Medulla oblongata (tissue), 1 donor: ENCODE measurements around the gene STK31.
"Not testable (repeated sequence)": the region's sequence is repeated elsewhere in the genome, so short reads cannot be mapped to it uniquely, and the experiment has no call there.

Source experiments
- DNase-seq: peaks from one replicate; pipeline ENCODE4 v3.0.0-alpha.2; 2015; ENCODE audit errors: extremely low spot score

Gene STK31, protein sequence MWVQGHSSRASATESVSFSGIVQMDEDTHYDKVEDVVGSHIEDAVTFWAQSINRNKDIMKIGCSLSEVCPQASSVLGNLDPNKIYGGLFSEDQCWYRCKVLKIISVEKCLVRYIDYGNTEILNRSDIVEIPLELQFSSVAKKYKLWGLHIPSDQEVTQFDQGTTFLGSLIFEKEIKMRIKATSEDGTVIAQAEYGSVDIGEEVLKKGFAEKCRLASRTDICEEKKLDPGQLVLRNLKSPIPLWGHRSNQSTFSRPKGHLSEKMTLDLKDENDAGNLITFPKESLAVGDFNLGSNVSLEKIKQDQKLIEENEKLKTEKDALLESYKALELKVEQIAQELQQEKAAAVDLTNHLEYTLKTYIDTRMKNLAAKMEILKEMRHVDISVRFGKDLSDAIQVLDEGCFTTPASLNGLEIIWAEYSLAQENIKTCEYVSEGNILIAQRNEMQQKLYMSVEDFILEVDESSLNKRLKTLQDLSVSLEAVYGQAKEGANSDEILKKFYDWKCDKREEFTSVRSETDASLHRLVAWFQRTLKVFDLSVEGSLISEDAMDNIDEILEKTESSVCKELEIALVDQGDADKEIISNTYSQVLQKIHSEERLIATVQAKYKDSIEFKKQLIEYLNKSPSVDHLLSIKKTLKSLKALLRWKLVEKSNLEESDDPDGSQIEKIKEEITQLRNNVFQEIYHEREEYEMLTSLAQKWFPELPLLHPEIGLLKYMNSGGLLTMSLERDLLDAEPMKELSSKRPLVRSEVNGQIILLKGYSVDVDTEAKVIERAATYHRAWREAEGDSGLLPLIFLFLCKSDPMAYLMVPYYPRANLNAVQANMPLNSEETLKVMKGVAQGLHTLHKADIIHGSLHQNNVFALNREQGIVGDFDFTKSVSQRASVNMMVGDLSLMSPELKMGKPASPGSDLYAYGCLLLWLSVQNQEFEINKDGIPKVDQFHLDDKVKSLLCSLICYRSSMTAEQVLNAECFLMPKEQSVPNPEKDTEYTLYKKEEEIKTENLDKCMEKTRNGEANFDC

DNA sequence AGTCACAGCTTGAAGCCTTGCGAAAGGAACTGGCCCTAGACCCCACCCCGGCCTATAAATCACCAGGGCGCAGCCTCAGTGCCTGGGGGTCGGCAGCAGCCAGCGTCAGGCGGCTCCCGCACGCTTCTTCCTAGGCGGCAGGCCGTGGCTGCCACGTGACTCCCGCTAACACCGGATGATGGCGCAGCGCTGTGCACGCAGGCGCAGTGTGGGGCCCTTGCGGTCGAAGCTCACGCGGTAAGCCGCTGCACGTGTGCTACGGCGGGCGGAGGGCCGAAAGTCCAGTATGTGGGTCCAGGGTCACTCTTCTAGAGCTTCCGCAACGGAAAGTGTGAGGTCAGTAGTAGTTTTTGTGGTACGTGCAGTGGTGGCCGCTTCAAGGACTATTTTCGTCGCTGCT lies at the start of gene STK31:
Gene STK31, plus strand, starts transcription at position 220 of the 400 bp plus-strand sequence. Its CDS starts 67 bp downstream, at position 287.
- DNase-seq = no peak

DNA sequence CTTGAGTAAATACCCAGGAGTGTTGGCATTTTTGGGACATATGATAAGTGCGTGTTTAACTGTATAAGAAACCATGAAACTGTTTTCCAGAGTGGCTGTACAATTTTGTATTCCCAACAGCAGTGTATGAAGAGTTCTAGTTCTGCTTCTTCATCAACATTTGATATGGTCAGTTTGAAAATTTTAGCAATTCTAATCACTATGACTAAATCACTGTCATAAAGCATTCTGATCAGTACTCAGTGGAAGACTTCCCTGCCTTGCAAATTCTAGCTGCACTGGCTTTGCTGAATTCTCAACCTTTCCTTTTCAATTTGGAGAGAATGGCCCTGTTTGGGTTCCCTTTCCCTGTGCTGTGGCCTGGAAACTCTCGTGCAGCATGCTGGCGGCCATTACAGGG lies 48.6 kb upstream of the STK31 start:
- no peak for DNase-seq

DNA sequence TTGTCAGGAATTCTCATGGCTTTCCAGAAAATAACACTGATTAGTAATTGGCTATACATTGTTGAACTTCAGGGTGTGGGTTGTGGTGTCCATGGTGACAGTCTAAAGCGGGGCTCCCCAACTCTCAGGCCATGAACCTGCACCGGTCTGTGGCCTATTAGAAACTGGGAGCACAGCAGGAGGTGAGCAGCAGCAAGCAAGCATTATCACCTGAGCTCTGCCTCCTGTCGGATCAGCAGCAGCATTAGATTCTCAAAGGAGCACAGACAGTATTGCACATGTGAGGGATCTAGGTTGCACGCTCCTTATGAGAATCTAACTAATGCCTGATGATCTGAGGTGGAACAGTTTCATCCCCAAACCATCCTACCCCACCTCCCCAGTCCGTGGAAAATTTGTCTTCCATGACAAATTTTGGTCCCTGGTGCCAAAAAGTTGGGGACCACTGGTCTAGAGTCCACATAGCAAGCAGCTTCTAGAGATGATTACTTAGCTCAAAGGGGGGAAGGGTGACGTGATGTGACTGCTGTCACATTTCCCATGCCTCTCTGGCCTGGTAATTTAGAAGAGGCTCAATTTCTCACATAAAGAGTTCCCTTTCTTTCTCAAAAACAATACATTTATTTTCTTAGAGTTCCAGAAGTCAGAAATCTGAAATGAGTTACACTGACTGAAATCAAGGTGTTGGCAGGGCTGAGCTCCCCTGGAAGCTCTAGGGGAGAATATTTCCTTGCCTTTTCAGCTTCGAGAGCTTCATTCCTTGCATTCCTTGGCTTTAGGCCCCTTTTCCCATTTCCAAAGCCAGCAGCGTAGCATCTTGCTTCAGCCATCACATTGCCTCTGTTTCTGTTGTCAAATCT lies 47.7 kb upstream of the STK31 start:
- DNase-seq = no peak

DNA sequence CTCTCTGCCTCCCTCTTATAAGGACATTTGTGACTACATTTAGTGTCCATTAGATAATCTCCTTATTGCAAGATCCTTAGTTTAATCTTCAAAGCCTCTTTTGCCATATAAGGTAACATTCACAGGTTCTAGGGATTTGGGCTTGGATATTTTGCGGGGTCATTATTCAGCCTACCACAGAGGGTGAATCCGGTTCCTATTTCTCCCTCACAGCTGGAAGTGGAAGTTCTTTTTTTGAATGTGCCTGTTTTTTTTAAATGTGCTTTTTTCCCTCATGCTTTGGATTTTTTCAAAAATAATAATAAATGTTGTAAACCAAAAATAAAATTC lies 47.1 kb upstream of the STK31 start:
- no peak for DNase-seq

DNA sequence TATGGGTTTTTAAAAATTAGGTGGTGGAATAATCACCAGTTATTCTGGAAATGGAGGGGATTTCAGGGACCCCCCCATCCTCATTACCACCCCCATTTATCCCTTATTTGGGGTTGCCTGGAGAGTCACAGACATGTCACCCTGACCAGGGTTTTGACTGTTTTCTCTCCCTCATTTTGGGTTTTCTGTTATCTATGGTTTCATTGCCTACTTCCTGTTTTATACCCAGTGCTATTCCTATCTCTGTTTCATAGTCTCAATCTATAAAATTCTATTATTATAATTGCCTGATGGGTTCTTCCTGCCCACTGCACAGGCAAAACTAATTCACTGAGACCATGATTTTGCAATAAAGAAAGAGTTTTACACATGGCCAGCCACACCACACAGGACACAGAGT lies 45.9 kb upstream of the STK31 start:
- DNase-seq = no peak

DNA sequence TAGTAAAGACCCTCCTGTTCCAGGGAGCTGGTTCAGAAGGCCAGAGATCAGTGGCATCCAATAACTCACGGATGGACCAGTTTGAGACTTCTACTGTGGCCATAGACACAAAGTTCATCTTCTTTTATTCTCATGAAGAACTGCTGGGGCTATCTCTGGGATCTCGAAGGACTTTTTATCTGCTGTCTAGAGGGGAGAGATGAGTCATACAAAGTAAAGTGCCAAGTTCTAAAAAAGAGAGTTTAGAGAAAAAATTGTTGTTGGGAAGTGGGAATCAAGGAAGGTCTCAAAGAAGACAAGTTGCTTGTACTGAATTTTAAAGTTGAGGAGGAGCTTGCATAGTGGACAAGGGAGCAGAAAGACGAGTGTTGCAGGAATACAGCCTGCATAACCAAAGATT lies 38.0 kb upstream of the STK31 start:
- no peak for DNase-seq

DNA sequence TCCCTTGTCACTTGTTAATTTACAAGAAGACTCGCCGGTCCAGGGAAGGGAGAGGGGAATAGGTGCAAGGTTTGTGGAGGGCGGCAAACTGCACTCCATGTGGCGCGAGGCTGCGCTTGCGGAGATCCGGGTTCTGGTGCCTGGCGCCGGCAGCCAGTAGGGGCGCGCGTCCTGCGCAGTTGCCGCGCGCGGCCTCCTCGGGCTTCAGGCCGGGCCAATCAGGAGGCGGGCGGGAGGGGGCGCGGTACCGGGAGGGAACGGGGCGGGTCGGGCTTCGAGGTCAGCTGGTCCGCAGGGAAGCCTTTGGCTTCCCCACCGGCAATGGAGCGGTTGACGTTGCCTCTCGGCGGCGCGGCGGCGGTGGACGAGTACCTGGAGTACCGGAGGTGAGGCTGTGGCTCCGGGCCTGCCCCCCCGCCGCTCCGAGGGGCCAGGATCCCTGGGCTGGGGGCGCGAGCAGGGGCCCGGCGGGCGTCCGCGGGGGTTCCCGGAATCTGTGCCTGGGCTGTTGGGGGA lies 30.1 kb upstream of the STK31 start, which contains the start of gene FAM221A:
Gene FAM221A, plus strand, starts transcription at position 302 of the 516 bp plus-strand sequence. Its CDS starts 20 bp downstream, at position 322.
- peak; percentile 92 for DNase-seq

DNA sequence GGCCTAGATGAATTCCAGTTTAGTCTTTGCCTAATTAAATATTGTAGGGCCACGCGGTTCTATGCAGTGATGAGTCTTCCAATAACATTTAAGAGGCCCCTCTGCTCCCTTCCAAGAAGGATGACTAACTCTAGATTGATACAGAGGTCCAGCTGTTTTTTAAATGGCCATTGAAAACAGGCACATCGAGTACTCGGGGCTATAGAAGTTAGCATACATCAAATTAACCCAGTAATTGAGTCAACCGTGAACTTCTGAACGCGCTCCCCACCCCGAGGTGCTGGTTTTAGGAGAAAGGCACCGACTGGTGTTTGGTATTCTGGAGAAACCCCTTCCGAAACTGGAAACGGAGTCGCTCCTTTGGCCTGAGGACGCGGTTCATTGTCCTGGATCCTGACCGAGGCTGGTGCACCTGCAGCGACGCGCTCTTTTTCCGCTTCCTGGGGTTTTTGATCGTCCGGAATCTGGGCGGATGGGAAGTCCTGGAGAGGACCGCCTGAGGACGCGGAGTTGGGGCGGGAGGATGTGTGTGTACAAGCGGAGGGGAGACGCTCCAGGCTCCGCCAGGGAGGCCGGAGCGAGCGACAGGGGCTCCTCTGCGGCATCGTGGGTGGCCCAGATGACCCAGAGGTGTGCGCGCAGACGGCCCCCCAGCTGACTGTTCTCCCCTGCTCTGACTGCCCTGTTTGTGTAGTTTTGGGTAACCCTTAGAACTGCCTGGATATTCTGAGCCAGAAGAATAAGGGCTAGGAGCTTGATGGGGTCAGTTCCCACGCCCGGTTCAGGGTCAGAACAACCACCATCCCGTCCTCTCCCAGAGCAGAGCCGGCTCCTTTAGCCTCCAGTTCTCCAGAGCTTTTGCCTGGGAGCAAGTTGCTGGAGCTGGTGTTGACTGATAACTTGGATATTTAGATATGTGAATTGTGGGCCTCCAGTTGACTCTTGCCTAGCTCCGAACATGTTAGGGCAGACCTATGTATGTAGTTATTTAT lies 29.3 kb upstream of the STK31 start:
- peak; percentile 52 for DNase-seq

DNA sequence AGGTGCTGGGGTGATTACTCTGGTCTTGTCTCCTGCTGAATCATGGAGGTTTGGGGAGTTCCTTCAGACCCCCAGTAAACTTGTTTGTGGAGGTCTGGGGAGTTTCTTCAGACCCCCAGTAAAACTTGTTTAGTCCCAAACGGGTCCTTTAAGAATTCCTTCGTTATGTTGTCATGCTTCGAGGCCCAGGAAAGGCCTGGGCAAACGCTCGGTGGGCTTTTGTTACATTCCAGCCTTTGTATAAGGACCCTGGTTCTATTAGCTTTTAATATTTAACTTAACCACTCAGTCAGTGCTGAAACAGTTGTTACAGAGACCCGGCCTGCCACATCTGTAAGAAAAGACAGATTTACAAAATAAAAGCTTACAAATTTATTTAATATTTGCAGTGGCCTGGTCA lies 26.0 kb upstream of the STK31 start:
- not testable (repeated sequence) for DNase-seq

DNA sequence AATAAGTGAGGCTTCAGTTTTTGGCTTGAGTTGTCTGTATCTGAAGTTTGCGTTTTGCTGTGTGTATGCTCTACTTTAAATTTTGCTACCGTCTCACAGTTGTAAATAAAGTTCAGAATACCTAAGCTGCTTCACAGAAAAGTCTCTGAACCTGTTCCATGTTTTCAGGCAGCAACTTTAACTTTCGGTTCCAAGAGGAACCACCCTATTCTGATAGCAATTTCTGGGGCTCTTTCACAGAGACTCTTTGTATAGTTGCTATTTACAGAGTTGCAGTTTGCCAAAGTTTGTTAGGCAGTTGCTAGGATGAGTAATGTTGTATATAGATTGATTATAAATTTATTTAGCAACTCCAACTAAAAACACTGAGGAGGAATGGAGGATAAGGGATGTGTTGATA lies 24.3 kb upstream of the STK31 start:
- peak; percentile 31 for DNase-seq

DNA sequence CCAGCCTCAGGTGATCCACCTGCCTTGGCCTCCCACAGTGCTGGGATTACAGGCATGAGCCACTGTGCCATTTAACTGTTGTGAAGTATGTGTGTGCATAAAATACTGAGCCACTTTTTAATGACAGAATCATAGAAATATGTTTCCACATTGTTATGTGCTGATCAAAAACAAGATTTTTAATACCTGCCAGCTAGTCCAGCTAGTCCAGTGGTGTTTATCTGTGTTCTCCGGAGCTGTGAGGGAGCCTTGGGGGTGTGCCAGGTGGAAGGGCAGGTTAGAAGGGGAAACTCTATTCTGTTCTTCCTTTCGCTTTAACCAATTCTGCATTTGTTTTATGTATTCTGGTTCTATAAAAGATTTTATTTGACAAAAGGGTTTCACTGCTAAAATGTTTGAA lies 23.0 kb upstream of the STK31 start:
- no peak for DNase-seq

DNA sequence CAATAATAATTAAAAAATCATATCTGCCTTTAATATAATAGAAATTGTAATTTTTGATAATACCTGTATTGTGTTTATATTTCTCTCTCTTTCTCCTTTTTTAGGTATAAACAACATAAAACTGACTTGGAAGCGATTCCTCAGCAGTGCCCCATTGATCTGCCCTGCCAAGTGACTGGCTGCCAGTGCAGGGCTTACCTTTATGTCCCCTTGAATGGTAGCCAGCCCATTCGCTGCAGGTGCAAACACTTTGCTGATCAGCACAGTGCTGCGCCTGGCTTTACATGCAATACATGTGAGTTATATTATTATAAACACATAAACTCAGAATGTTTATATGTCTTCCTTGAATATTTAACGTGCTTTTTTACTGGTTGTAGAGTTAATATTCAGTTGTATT lies 20.9 kb upstream of the STK31 start:
- no peak for DNase-seq

DNA sequence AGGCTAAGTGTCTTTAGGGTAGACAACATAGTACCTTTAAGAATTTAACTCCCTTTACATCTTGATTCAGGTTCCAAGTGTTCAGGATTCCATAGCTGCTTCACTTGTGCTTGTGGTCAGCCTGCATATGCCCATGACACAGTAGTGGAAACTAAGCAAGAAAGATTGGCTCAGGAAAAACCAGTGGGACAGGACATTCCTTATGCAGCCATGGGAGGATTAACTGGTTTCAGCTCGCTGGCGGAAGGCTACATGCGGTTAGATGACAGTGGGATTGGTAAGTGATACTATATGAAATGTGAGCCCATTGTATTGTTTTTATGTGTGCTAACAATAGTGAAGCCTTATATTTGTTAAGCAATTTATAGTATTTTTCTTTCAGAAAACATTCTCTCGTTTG lies 18.7 kb upstream of the STK31 start:
- no peak for DNase-seq

DNA sequence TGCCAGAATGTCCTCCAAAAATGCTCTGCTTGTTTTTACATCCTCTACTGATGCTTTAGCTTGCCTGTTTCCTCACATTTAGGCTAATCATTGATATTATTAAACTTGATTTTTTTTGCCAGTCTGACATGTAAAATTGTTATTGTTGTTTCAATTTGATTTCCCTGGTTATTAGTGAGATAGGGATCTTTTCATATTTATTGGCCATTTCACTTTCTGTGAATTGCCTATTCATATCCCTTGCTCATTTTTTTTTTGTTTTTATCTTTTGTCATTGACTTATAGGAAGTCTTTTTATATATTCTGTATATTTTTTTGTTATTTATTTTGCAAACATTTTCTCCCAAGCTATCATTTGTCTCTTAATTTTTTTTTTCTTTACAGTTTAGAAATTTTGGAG lies 16.8 kb upstream of the STK31 start:
- no peak for DNase-seq

DNA sequence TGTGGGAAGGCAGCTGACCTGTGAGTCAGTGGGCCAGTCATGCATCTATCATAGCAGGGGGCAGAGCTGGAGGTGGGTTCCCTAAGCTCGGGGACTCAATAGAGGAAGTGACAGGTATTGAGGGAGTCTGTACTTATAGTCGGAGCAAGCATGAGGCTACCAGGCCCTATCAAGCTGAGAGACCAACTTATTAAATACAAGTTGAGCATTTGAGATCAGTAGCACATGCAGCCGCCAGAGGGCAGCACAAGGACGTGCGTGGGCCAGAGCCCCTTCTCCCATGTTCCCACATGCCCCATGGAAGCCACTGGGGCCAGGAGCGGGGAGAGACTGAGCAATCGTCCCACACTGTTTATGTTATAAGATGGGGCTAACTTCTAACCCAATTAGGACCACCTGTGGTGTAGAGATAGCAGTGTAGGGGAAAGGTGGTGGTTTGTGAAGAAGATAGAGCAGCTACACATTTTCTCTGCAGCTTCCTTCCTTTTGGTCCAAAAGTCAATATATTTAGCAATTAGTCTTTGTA lies 13.0 kb upstream of the STK31 start:
- no peak for DNase-seq

DNA sequence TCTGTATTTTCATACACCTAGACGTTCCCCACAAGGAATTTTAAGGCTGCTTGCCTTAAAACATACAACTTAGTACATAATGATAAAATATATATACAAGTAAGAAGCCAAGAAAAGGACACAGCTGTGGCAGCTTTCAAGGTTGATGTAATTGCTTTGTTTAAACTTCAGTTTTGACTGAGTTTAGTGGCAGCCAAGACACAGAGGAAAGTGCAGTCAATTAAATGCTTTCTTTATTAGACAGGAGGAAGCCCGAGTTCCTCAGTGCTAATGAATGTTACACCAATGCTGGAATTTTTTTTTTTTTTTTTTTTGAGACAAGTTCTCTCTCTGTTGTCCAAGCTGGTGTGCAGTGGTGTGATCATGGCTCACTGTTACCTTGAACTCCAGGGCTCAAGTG lies 11.2 kb upstream of the STK31 start:
- DNase-seq = no peak

DNA sequence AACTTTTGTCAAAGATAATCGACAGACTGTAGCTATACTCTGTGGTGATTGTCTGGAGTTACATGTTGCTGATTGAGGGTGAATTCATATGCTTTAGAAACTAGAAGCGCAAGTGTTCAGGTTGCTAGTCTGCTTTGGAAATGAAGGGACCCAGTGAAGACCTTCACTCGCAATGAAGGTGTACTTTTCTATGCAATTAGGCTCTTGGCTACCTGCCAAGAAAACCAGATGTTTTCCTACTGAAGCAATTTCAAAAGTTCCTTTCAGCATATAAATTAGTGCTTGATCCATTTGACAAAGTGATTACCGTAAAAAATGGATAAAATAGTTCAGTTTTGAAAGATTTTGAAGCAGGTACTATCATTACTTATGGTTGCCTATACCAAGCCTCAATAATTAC lies 10.0 kb upstream of the STK31 start:
- no peak for DNase-seq

DNA sequence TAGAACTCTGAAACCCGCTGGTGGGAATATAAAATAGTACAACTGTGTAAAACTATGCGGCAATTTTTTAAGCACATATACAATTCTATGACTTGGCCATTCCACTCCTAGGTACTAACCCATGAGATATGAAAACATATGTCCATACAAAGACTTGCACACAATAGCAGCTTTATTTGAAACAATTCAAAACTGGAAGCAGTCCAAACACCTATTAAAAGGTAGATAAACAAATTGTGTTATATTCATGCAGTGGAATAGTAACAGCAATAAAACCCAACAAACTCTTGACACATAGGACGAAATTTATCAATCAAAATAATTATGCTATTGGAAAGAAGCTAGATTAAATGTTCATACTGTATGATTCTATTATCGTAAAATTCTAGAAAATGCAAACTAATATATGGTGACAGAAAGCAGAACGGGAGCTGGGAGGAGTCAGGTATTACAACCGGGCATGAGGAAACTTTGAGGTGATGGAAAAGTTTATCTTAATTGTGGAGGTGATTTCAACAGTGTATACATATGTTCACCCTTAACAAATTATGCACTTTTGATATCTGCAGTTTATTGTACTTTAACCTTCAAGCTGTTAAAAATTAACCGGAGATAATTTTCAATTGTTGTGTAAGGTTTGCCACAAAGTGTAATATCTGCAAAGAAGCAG lies 803 bp upstream of the STK31 start:
- no peak for DNase-seq
